GM12801 (cell line): ENCODE results near the gene CXCL14.

Source experiments
- TF ChIP-seq, protein P1 (sequence below): IDR thresholded peaks from one replicate; pipeline ENCODE4 v1.5.1; 2011; ENCODE audit warnings: control low read depth; ENCODE audit not compliant: insufficient read length; ENCODE audit errors: extremely low read depth

Gene CXCL14

DNA sequence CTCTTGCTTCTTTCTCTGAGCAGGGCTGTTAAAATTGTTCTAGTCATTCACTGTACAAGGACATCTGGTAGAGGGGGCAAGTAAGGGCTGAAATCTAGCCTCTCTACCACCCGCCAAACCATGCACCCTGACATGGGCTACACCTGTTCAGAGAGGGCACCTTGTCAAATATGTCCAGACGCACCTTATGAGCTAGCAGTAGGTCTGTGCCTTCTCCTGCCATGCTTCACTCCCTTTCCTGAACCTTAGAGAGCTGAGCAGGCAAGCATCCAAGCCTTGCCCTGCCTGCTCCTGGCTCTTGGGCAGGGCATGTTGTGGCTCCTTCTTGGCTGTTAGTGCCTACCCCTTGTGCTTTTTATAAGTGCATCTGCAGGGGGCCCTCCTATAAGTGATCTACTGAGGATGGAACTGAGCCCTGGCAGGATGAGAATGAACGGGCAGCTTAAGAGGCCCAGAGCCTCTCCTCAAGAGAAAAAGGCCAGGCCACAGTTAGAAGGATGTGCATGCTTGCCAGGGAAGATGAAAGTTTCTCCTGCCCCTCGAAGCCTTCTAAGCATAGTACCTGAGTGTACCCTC lies 39.3 kb downstream of the CXCL14 start:
- TF ChIP-seq, protein P1, sequence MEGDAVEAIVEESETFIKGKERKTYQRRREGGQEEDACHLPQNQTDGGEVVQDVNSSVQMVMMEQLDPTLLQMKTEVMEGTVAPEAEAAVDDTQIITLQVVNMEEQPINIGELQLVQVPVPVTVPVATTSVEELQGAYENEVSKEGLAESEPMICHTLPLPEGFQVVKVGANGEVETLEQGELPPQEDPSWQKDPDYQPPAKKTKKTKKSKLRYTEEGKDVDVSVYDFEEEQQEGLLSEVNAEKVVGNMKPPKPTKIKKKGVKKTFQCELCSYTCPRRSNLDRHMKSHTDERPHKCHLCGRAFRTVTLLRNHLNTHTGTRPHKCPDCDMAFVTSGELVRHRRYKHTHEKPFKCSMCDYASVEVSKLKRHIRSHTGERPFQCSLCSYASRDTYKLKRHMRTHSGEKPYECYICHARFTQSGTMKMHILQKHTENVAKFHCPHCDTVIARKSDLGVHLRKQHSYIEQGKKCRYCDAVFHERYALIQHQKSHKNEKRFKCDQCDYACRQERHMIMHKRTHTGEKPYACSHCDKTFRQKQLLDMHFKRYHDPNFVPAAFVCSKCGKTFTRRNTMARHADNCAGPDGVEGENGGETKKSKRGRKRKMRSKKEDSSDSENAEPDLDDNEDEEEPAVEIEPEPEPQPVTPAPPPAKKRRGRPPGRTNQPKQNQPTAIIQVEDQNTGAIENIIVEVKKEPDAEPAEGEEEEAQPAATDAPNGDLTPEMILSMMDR, result no peak

DNA sequence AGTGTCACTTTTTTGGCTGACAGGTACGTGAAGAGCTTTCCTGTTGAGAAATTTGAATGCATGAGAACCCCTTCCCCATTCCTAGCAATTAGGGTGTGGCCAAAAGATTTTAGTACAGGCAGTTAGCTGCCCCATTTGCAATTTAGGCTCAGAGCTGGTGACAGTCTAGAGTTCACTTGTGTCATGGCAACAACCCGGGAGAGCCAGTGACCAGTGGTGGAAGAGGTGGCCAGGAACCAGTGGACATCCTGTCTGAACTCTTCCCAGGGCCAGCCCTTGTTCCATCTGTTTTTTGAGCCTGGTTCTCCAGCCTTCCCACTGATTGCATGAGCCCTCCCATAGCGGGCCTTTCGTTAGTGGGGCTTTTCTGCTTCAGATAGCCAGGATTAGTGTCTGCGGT lies 40.5 kb downstream of the CXCL14 start:
- TF ChIP-seq, protein P1, result no peak

DNA sequence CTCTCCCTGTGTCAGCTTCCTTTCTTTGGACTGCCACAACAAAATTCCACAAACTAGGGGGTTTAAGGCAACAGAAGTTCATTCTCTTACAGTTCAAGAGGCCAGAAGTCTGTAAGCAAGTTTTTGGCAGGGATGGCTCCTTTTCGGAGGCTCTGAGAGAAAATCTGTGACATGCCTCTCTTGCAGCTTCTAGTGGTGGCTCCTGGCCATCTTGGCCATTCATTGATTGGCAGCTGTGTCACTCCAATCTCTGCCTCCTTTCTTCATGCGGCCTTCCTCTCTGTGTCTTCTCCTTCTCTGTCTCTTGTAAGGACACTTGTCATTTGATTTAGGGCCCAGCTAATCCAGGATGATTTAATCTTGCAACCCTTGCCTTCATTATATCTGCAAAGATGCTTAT lies 41.0 kb downstream of the CXCL14 start:
- TF ChIP-seq, protein P1, result no peak

DNA sequence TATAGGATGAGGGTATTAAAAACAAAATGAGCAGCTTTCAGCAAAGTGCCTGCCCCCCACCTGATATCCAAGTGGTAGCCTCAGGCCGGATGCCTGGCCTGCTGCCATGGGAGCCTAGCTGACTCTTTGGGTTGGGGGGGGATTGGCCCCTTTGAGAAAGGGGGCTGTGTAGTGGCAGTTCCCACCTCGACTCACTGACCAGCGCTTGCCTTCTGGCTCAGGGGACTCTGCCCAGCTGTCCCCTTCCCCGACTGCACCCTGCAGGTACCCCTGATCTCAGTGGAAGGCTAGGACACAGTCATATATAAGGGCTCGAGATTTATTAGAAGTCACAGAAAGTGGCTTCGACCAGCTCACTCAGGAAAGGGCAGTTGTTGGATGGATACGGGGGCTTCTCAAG lies 41.5 kb downstream of the CXCL14 start:
- TF ChIP-seq, protein P1, result no peak

DNA sequence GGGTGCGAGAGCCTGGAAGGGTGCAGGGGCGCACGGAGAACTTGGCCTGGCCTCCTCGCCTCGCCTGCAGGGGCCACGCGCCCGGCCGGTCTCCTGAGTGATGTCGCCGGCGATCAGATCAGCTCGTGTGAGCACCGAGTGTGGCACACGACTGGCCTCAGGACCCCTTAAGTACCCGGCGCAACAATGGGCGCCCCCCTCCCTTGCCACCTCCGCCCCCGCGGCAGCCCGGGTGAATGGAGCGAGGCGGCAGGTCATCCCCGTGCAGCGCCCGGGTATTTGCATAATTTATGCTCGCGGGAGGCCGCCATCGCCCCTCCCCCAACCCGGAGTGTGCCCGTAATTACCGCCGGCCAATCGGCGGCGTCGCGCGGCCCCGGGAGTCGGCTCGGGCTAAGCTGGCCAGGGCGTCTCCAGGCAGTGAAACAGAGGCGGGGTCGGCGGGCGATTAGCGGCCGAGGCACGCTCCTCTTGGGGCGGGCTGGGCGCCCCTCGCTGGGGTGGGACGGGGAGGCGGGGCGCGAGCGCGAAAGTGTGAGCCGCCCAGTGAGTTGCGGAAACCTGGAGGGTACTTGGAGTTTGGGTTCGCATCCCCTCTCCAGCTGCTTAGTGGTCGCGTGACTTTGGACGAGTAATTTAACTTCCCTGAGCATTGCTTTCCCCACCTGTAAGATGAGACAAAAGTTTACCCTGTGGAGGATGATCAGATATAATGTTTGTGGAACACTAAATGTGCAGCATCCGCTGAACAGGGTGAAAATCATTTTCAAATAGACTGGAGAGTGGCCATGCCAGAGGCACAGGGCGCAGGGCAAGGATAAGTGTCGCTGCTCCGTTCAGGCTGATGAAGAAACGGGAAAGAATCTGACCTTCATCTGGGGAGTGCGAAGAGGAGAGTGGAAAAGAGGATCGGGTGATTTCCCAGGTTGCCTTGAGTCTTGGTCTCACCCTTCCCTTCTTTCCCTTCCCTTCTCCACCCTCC lies 42.7 kb downstream of the CXCL14 start, which contains the start of gene NEUROG1:
NEUROG1 (minus strand) TSS at position 145 of the 982 bp plus-strand sequence. CDS start 274 bp downstream, outside the sequence.
- TF ChIP-seq, protein P1, result no peak

DNA sequence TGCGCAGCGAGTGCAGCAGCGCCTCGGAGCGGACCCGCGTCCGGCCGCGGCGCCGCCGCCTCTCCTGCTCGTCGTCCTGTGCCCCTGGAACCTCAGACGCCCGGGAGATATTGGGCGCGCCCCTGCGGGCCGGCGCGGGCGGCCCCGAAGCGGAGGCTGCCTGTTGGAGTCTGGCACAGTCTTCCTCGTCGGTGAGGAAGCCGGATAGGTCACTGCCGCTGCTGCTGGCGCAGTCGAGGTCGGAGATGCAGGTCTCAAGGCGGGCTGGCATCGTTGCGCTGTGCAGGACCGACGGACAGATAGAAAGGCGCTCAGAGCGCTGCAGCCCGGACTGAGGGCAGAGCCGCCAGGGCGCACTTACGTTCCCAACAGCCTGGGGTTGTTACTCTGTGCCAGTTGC lies 43.4 kb downstream of the CXCL14 start:
- TF ChIP-seq, protein P1, result no peak

DNA sequence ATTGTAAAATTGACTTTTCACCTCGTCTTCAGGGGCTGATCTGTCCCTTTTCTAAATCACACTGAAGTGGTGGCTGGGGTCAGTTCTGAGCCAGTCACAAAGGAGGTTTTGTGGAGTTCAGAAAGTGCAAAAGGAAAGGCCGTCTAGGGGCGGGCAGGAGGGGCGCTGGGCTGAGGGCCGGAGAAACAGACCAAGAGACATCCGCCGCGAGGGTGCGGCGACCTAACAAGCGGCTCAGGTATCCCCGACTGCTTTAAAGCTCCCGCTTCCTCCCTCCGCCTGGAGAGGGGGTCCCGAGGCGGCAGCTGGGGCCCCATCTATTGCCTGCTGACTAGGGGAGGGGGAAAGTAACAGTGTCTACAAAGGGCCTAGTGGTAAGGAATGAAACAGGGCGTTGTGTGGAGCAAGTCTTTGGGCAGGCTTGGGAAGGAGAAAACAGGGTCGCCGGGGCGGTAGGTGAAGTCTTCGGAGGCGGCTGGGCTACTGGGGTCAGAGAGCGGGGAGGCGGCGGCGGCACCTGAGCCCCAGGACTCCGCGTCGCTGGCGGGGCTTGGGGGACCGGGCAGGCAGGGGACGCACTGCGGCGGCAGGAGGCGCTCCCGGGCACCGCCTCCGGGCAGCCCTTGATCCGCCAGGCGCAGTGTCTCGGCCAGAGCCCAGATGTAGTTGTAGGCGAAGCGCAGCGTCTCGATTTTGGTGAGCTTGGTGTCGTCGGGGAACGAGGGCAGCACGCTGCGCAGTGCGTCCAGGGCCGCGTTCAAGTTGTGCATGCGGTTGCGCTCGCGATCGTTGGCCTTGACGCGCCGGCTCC lies 44.0 kb downstream of the CXCL14 start:
- TF ChIP-seq, protein P1, result no peak
